WTC11 (cell line): ENCODE results near the gene HOXD8. TPM values are rescaled to one million over a fixed set of nuclear protein-coding genes. Genes with fewer than 3 reads are reported as not detected.

Experiments
- ATAC-seq: fragments of 200-7000 bp; cut with Tn5 transposase; 2 replicates; pipeline ENCODE4 v1.10.0; 2021; ENCODE audit warnings: mild to moderate bottlenecking, moderate library complexity
- CTCF ChIA-PET: fragments of 300-600 bp; sonication (Branson Sonifier 250); formaldehyde crosslinking; loops from one replicate; lab custom pipeline; 2021; ENCODE audit warnings: antibody characterized with exemption; lab: Charles Lee
- POLR2A ChIA-PET: fragments of 350-600 bp; sonication (Branson Sonifier 250); formaldehyde crosslinking; loops from one replicate; lab custom pipeline; 2021; ENCODE audit warnings: antibody characterized with exemption; lab: Charles Lee
- DNase-seq: peaks from one replicate; pipeline ENCODE4 v3.0.0; 2021; ENCODE audit warnings: low spot score
- H3K27ac Mint-ChIP-seq: 2 replicates; pipeline ENCODE4 v1.8.0; 2021; ENCODE audit warnings: mixed read lengths
- H3K27me3 Mint-ChIP-seq: 2 replicates; pipeline ENCODE4 v1.8.0; 2021; ENCODE audit warnings: low read depth, mild to moderate bottlenecking, moderate library complexity, mixed read lengths
- H3K36me3 Mint-ChIP-seq: 2 replicates; pipeline ENCODE4 v1.8.0; 2021; ENCODE audit warnings: mixed read lengths
- H3K4me1 Mint-ChIP-seq: 2 replicates; pipeline ENCODE4 v1.8.0; 2022; ENCODE audit warnings: mixed read lengths
- H3K4me3 Mint-ChIP-seq: 2 replicates; pipeline ENCODE4 v1.8.0; 2021; ENCODE audit warnings: mild to moderate bottlenecking, moderate library complexity, mixed read lengths
- H3K9me3 Mint-ChIP-seq: 2 replicates; pipeline ENCODE4 v1.8.0; 2021; ENCODE audit warnings: mixed read lengths
- AR ChIP-seq: fragments of 250-450 bp; sonication (Bioruptor Pico); IDR thresholded peaks from 2 replicates; pipeline ENCODE4 v1.9.0; 2021; ENCODE audit warnings: mild to moderate bottlenecking
- ATF1 ChIP-seq: sonication (generic); formaldehyde crosslinking; IDR thresholded peaks from 2 replicates; pipeline ENCODE4 v1.8.1; 2023; ENCODE audit warnings: mild to moderate bottlenecking, moderate library complexity, missing genetic modification reagents
- CREB1 ChIP-seq: sonication (generic); formaldehyde crosslinking; IDR thresholded peaks from 2 replicates; pipeline ENCODE4 v1.8.0; 2023; ENCODE audit warnings: mild to moderate bottlenecking, missing genetic modification reagents
- ETV6 ChIP-seq: sonication (generic); formaldehyde crosslinking; IDR thresholded peaks from 2 replicates; pipeline ENCODE4 v1.8.1; 2022; ENCODE audit warnings: mild to moderate bottlenecking, missing genetic modification reagents
- FOXP1 ChIP-seq: sonication (generic); formaldehyde crosslinking; IDR thresholded peaks from 2 replicates; pipeline ENCODE4 v1.8.0; 2022; ENCODE audit warnings: missing genetic modification reagents, mild to moderate bottlenecking, moderate library complexity, borderline replicate concordance
- GABPB1 ChIP-seq: sonication (generic); formaldehyde crosslinking; IDR thresholded peaks from 2 replicates; pipeline ENCODE4 v1.8.1; 2023; ENCODE audit warnings: mild to moderate bottlenecking, missing genetic modification reagents
- IRF2 ChIP-seq: sonication (generic); formaldehyde crosslinking; IDR thresholded peaks from 2 replicates; pipeline ENCODE4 v1.8.0; 2022; ENCODE audit warnings: low read depth, missing genetic modification reagents, borderline replicate concordance
- JAZF1 ChIP-seq: fragments of 250-450 bp; sonication (Bioruptor Pico); IDR thresholded peaks from 2 replicates; pipeline ENCODE4 v1.9.0; 2021; ENCODE audit warnings: moderate library complexity, mild to moderate bottlenecking, inconsistent platforms
- MLX ChIP-seq: sonication (generic); formaldehyde crosslinking; IDR thresholded peaks from 2 replicates; pipeline ENCODE4 v1.8.1; 2023; ENCODE audit warnings: mild to moderate bottlenecking, missing genetic modification reagents, moderate library complexity
- MXD4 ChIP-seq: fragments of 250-450 bp; sonication (Bioruptor Pico); IDR thresholded peaks from 2 replicates; pipeline ENCODE4 v1.8.0; 2021; ENCODE audit warnings: mild to moderate bottlenecking, moderate library complexity, borderline replicate concordance
- NFE2L1 ChIP-seq: sonication (generic); formaldehyde crosslinking; IDR thresholded peaks from 2 replicates; pipeline ENCODE4 v1.8.1; 2023; ENCODE audit warnings: missing genetic modification reagents
- NFYB ChIP-seq: sonication (generic); formaldehyde crosslinking; conservative IDR thresholded peaks from 2 replicates; pipeline ENCODE4 v1.8.0; 2022; ENCODE audit warnings: low read depth, missing genetic modification reagents
- SMAD4 ChIP-seq: sonication (generic); formaldehyde crosslinking; IDR thresholded peaks from 2 replicates; pipeline ENCODE4 v1.8.0; 2022; ENCODE audit warnings: mild to moderate bottlenecking, missing genetic modification reagents
- TEAD1 ChIP-seq: sonication (generic); formaldehyde crosslinking; IDR thresholded peaks from 2 replicates; pipeline ENCODE4 v1.8.0; 2022; ENCODE audit warnings: mild to moderate bottlenecking, missing genetic modification reagents
- TEAD4 ChIP-seq: sonication (generic); formaldehyde crosslinking; IDR thresholded peaks from 2 replicates; pipeline ENCODE4 v1.8.0; 2022; ENCODE audit warnings: mild to moderate bottlenecking, missing genetic modification reagents
- ZNF425 ChIP-seq: fragments of 250-450 bp; sonication (Bioruptor Pico); conservative IDR thresholded peaks from 2 replicates; pipeline ENCODE4 v1.9.0; 2021; ENCODE audit warnings: mild to moderate bottlenecking
- total RNA-seq: library from RNA; stranded (reverse); gene quantifications from 3 replicates; pipeline ENCODE4 v1.2.3, GENCODE V29; 2021
- TF ChIP-seq, protein P1 (sequence below): sonication (generic); formaldehyde crosslinking; IDR thresholded peaks from 2 replicates; pipeline ENCODE4 v1.8.1; 2023; ENCODE audit warnings: mild to moderate bottlenecking, moderate library complexity, missing genetic modification reagents
- TF ChIP-seq, protein P2 (sequence below): fragments of 200-600 bp; IDR thresholded peaks from 2 replicates; pipeline ENCODE4 v1.8.0; 2022; ENCODE audit warnings: antibody characterized with exemption

HOXD8 gene
- total RNA-seq, 1 experiment from 2014 or later, result not detected

DNA sequence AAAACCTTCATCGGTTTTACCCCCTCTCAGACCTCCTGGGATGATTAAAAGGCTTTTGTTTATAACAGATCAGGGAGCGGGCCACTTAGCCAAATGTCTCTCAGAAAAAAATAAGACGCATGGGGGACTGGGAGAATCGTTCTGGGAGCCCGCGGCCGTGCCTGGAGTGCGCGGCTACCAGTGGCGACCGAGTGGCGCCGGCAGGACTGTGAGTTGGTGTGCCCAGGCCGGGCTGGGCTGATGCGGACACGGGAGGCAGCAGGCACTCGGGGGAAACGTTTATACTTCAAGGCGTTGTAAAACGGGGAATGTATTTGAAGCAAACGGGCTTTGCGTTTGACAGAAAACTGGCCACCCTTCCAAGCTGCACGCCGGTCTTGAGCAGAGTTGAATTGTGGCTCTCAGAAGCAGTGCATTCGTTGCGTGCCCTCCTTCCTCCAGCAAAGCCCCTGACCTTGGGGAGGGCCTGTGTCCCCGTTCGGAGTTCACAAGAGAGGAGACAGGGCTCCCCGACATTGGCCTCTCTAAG is 17.6 kb upstream of the HOXD8 start:
- Mint-ChIP-seq H3K4me1 (peaks cover 27% of the 10 kb centered on the region), H3K4me3 (no peak overlapping the region), H3K36me3 (0 out of 2 replicates have a peak, but pooled peaks cover 7% of the 10 kb centered on the region), H3K27me3 (peaks cover 98% of the 10 kb centered on the region), H3K9me3 (peaks cover 3% of the 10 kb centered on the region), H3K27ac (no peak overlapping the region)
- POLR2A ChIA-PET, result no interaction called here
- DNase-seq (no peak), ATAC-seq (no peak)
- CTCF ChIA-PET, result interaction anchor here (0.6 to 2.2 kb wide), 11 partner anchors 9 to 548 kb away, joined by 3 to 15 read pairs (median 3); partner anchors contain the start of gene HOXD9
- TF ChIP-seq NFYB (CRISPR knock-in tag), result no peak
- TF ChIP-seq SMAD4 (CRISPR knock-in tag), result no peak
- no peak for TF ChIP-seq TEAD1 (CRISPR knock-in tag)
- no peak for TF ChIP-seq MXD4 (CRISPR knock-in tag)
- no peak for TF ChIP-seq JAZF1
- no peak for TF ChIP-seq IRF2 (CRISPR knock-in tag)
- TF ChIP-seq GABPB1, result no peak
- TF ChIP-seq MLX (CRISPR knock-in tag), result no peak
- no peak for TF ChIP-seq FOXP1 (CRISPR knock-in tag)
- TF ChIP-seq ZNF425 (CRISPR knock-in tag), result no peak
- TF ChIP-seq, protein P1, sequence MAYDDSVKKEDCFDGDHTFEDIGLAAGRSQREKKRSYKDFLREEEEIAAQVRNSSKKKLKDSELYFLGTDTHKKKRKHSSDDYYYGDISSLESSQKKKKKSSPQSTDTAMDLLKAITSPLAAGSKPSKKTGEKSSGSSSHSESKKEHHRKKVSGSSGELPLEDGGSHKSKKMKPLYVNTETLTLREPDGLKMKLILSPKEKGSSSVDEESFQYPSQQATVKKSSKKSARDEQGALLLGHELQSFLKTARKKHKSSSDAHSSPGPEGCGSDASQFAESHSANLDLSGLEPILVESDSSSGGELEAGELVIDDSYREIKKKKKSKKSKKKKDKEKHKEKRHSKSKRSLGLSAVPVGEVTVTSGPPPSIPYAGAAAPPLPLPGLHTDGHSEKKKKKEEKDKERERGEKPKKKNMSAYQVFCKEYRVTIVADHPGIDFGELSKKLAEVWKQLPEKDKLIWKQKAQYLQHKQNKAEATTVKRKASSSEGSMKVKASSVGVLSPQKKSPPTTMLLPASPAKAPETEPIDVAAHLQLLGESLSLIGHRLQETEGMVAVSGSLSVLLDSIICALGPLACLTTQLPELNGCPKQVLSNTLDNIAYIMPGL (CRISPR knock-in tag), result no peak
- TF ChIP-seq CREB1 (CRISPR knock-in tag), result no peak
- TF ChIP-seq NFE2L1, result no peak
- TF ChIP-seq ETV6 (CRISPR knock-in tag), result no peak
- TF ChIP-seq, protein P2, sequence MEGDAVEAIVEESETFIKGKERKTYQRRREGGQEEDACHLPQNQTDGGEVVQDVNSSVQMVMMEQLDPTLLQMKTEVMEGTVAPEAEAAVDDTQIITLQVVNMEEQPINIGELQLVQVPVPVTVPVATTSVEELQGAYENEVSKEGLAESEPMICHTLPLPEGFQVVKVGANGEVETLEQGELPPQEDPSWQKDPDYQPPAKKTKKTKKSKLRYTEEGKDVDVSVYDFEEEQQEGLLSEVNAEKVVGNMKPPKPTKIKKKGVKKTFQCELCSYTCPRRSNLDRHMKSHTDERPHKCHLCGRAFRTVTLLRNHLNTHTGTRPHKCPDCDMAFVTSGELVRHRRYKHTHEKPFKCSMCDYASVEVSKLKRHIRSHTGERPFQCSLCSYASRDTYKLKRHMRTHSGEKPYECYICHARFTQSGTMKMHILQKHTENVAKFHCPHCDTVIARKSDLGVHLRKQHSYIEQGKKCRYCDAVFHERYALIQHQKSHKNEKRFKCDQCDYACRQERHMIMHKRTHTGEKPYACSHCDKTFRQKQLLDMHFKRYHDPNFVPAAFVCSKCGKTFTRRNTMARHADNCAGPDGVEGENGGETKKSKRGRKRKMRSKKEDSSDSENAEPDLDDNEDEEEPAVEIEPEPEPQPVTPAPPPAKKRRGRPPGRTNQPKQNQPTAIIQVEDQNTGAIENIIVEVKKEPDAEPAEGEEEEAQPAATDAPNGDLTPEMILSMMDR, result no peak
- TF ChIP-seq ATF1 (CRISPR knock-in tag), result no peak
- TF ChIP-seq AR (CRISPR knock-in tag), result no peak
- no peak for TF ChIP-seq TEAD4
